ENCODE results near the gene MARCO.

Gene MARCO

GRCh38 chr2:118914721-118915453 is 27.1 kb upstream of the MARCO start:
- no peaks in the 10 kb centered on the region for H3K27me3 ChIP-seq (ENCODE audit: insufficient read depth, poor library complexity, severe bottlenecking)
- H3K36me3 ChIP-seq (ENCODE audit: low read depth): no peaks in the 10 kb centered on the region
- no peak overlapping the region for H3K27ac ChIP-seq (ENCODE audit: poor library complexity, severe bottlenecking)
- TF ChIP-seq CTCF (IDR thresholded peaks at IDR 0.05; ENCODE audit: poor library complexity, severe bottlenecking): no peak
- H3K4me3 ChIP-seq (ENCODE audit: severe bottlenecking): no peak overlapping the region
- ATAC-seq (ENCODE audit: low read depth) (no peak), DNase-seq (ENCODE audit: low spot score) (no peak)
- H3K9me3 ChIP-seq (ENCODE audit: severe bottlenecking): no peaks in the 10 kb centered on the region
- H3K4me1 ChIP-seq (ENCODE audit: insufficient read depth, poor library complexity, severe bottlenecking): peaks cover 13% of the 10 kb centered on the region

- H3K4me3 ChIP-seq (ENCODE audit: severe bottlenecking): no peak overlapping the region
- H3K27ac ChIP-seq (ENCODE audit: poor library complexity, severe bottlenecking): no peak overlapping the region
- H3K27me3 ChIP-seq (ENCODE audit: insufficient read depth, poor library complexity, severe bottlenecking): no peaks in the 10 kb centered on the region
- no peak for TF ChIP-seq CTCF (IDR thresholded peaks at IDR 0.05; ENCODE audit: poor library complexity, severe bottlenecking)
- H3K4me1 ChIP-seq (ENCODE audit: insufficient read depth, poor library complexity, severe bottlenecking): peaks cover 13% of the 10 kb centered on the region
- H3K9me3 ChIP-seq (ENCODE audit: severe bottlenecking): no peaks in the 10 kb centered on the region
- ATAC-seq (ENCODE audit: low read depth): no peak
- H3K36me3 ChIP-seq (ENCODE audit: low read depth): no peaks in the 10 kb centered on the region
- no peak for DNase-seq (ENCODE audit: low spot score)
These were observed 24.0 kb upstream of the MARCO start for GRCh38 chr2:118918017-118918416.

- ATAC-seq (ENCODE audit: low read depth): no peak
- DNase-seq (ENCODE audit: low spot score): no peak
- no peak for TF ChIP-seq CTCF (IDR thresholded peaks at IDR 0.05; ENCODE audit: poor library complexity, severe bottlenecking)
- Histone ChIP-seq H3K4me3 (ENCODE audit: severe bottlenecking) (no peak overlapping the region), H3K27ac (ENCODE audit: poor library complexity, severe bottlenecking) (no peak overlapping the region), H3K4me1 (ENCODE audit: insufficient read depth, poor library complexity, severe bottlenecking) (no peaks in the 10 kb centered on the region), H3K36me3 (ENCODE audit: low read depth) (no peaks in the 10 kb centered on the region), H3K9me3 (ENCODE audit: severe bottlenecking) (no peaks in the 10 kb centered on the region), H3K27me3 (ENCODE audit: insufficient read depth, poor library complexity, severe bottlenecking) (no peaks in the 10 kb centered on the region)
These were observed 20.3 kb upstream of the MARCO start for GRCh38 chr2:118921646-118922045.

- TF ChIP-seq CTCF (IDR thresholded peaks at IDR 0.05; ENCODE audit: poor library complexity, severe bottlenecking): no peak
- no peak for ATAC-seq (ENCODE audit: low read depth)
- Histone ChIP-seq H3K4me3 (ENCODE audit: severe bottlenecking) (no peak overlapping the region), H3K9me3 (ENCODE audit: severe bottlenecking) (no peaks in the 10 kb centered on the region), H3K27me3 (ENCODE audit: insufficient read depth, poor library complexity, severe bottlenecking) (no peaks in the 10 kb centered on the region), H3K27ac (ENCODE audit: poor library complexity, severe bottlenecking) (no peak overlapping the region), H3K36me3 (ENCODE audit: low read depth) (no peaks in the 10 kb centered on the region), H3K4me1 (ENCODE audit: insufficient read depth, poor library complexity, severe bottlenecking) (no peaks in the 10 kb centered on the region)
- DNase-seq (ENCODE audit: low spot score): no peak
These were observed 19.7 kb upstream of the MARCO start for GRCh38 chr2:118922254-118922653.

- no peak overlapping the region for H3K27ac ChIP-seq (ENCODE audit: poor library complexity, severe bottlenecking)
- H3K36me3 ChIP-seq (ENCODE audit: low read depth): no peaks in the 10 kb centered on the region
- no peak overlapping the region for H3K4me3 ChIP-seq (ENCODE audit: severe bottlenecking)
- no peaks in the 10 kb centered on the region for H3K27me3 ChIP-seq (ENCODE audit: insufficient read depth, poor library complexity, severe bottlenecking)
- no peak for ATAC-seq (ENCODE audit: low read depth)
- H3K9me3 ChIP-seq (ENCODE audit: severe bottlenecking): no peaks in the 10 kb centered on the region
- H3K4me1 ChIP-seq (ENCODE audit: insufficient read depth, poor library complexity, severe bottlenecking): no peaks in the 10 kb centered on the region
- DNase-seq (ENCODE audit: low spot score): no peak
- no peak for TF ChIP-seq CTCF (IDR thresholded peaks at IDR 0.05; ENCODE audit: poor library complexity, severe bottlenecking)
These were observed 18.6 kb upstream of the MARCO start for GRCh38 chr2:118923371-118923770.
